LoVo (cell line): Measurements from ENCODE around the gene HECTD4.
"Not testable (repeated sequence)": the region's sequence is repeated elsewhere in the genome, so short reads cannot be mapped to it uniquely, and the experiment has no call there.

Source experiments
- DNase-seq: peaks from one replicate; pipeline ENCODE4 v3.0.0-alpha.2; 2016; ENCODE audit warnings: low spot score

Gene HECTD4

DNA sequence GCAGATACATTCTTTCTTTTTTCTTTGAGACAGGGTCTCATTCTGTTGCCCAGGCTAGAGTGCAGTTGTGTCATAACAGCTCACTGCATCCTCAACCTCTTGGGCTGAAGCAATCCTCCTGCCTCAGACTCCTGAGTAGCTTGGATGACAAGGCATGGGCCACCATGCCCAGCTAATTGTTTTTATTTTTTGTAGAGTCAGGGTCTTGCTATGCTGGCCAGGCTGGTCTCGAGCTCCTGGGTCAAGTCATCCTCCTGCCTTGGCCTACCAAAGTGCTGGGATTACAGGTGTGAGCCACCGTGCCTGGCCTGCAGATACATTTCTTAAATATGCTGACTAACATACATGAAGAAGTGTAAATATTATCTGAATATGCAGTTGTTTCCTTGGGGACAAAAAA, 115.8 kb downstream of the HECTD4 start:
- DNase-seq = no peak

DNA sequence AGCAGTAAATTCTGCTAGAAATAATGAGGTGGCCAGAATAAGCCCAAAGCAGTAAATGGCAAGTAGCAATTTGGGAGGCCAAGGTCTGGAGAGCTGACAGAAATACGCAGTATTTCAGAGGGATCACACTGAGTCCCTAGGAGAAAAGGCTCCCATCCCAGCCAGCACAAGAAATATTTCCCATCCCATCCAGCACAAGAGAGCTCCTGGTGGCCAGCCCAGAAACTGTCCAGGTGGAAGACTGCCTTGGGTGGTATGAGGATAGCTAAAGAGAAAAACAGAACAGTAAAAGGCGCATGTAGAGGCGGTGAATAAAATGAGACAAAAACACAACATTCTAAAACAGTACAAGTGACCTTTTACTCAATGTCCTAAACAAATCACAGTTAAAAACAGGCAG, 120.7 kb downstream of the HECTD4 start:
- DNase-seq = no peak

DNA sequence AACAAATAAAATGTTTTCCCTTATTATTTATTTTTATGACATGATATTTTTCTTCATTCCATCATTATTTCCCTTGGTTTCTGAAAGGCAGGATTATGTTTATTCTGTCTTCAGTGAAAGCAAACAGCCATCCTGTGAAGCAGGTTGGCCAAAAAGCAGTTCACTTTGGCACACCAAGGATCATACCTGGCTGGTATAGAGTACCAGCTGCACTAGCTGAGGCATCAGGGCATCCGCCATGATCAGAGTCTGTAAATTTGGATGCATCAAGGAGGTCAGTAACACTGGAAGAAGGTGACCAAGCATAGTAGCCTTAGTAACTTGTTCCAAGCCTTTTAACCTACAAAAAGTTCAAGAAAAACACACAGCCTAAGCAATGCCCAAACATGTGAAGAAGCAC, 123.3 kb downstream of the HECTD4 start:
- DNase-seq = no peak

DNA sequence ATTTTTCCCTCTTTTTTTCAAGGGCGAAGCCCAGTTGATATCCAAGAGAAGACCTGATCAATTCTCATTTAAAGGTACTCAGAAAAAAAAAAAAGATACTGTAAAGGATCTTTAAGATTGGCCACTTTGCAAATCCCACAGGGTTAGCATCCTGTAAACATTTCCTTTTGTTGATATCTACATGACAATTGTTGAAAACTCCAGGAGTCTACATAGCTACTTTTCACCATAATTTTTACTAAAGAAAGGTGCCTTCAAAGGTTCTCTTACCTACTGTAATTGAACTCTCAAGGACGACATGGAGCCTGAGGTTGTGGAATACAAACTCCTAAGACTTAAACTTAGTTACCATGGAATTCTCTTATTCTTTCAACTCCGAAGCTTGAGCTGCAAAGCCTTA, 125.5 kb downstream of the HECTD4 start:
- DNase-seq = no peak

DNA sequence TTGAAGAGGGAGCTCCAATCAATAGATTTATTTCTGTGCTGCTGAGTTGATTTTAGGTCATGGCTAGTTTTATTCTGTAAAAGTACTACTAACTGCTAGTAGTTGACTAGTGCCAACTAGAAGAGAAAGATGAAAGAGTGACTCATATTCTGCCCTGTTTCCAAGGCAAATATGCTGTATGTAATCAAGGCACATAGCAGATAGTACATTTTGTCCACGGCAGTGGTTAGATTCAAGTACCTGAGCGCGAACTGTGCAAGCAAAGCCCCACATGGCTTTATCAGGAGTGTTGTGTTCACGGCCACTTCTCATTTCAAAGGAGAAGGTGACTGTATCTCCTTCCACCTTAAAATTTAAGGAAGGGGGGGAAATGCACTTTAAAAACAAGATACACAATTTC, 130.0 kb downstream of the HECTD4 start:
- DNase-seq = no peak

DNA sequence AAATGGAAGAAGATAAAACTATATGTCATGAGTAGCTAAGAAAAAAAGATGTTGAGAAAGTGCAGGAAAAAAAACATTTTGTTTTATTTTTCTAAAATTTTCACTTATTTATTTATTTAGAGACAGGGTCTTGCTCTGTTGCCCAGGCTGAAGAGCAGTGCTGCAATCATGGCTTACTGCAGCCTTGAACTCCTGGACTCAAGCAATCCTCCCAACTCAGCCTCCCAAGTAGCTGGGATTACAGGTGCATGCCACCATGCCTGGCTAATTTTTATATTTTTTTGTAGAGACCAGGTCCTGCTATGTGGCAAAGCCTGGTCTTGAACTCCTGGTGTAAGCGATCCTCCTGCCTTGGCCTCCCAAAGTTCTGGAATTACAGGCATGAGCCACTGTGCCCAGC, 137.3 kb downstream of the HECTD4 start:
- DNase-seq = not testable (repeated sequence)

DNA sequence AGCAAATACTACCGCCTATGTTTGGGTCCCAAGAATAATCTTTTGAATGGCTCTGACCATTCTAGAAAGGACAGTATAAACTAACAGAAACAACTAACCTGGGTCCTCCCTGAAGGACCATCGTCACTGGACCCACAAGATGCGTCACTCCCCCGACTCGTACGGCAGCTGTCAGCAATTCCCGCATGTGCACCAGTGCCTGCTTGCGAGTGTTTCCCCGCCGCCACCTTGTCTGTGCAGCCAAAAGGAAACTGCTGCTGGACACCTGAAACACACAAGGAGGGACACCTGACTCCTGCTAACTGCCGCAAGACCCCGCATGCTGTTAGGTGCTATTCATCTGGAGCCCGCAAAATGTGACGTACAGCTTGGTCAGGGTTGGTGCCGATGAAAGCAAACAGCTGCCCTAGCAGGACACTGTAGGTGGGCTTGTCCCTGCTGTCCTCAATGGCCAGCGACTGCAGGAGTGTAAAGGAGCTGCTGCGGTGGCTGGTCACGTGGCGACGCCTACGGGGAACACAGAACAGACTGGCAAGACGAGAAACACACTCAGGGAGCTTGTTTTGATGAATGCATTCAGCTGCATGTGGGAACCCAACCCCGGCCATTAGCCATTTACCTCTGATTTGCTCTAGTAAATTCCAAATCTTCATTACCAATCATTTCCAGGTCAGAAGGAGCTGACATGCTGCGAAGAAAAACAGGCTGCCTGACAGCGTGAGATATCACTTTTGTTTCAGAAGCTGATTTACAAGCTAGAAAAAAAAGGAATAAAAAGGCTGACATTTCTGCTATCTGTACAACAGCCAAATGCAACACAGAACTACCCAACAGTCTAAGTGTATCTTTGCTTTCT, 138.7 kb downstream of the HECTD4 start:
- no peak for DNase-seq

DNA sequence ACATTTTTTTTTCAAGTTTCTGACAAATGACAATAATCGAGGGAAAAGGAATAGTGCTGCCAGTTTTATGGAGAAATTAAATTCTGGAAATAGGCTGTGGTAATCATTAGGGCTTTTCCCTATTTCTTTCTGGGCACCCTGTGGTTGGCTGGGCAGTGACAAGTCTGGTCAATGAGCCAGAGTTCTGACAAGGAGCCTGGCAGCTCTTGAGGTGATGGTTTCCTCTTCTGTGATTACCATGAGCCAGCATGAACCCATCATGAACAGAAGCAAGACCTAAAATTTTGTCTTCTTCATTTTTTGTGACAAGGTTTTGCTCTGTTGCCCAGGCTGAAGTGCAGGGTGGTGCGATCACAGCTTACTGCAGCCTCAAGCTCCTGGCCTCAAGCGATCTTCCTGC, 141.1 kb downstream of the HECTD4 start:
- no peak for DNase-seq

DNA sequence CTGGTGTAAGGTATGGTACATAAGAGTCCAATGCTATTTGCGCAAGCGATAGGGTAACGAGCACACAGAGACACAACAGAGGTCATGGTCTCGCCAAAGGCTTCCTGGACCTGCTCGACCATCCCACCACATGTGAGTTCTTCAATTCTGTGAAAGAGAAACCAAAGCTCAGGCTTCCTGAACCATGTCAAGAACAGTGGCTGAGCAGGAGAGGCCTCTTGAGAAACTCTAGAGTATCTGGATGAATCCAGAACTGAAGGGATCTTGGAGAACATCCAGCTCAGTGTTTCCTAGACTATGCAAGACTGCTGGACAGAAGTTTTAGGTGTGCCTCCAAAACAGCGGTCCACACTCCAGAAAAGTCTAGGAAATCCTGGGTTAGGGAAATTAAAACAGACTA, 142.3 kb downstream of the HECTD4 start:
- DNase-seq = no peak

DNA sequence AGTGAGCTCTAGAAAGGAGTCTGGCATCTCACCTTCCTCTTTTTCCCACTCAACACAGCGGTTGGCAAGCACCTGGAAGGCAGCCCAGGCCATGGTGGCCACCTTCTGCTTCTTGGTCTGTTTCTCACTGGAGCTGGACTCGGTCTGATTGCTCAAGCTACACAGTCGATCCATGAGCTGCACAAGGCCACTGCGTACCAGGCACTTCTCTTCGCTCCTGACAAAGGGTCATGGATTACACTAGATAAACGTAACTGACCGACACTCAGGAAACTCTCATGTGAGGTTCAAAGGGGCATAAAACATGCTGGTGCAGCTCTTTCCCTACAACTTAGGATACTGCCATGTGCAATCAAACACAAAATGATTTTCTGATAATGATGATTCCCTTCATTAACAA, 143.2 kb downstream of the HECTD4 start:
- no peak for DNase-seq

DNA sequence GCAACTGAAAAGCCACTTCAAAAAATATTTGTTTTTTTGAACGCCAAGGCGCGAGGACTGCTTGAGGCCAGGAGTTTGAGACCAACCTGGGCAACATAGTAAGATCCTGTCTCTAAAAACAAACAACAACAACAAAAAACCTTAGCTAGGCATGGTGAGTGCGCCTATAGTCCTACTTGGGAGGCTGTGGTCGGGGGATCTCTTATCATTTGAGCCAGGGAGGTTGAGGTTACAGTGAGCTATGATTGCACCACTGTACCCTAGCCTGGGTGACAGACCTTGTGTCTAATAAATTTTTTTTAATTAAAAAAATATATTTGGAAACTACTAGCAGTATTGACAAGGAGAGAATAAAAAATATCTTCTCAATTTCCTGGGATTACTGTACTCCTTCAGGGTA, 143.8 kb downstream of the HECTD4 start:
- no peak for DNase-seq

DNA sequence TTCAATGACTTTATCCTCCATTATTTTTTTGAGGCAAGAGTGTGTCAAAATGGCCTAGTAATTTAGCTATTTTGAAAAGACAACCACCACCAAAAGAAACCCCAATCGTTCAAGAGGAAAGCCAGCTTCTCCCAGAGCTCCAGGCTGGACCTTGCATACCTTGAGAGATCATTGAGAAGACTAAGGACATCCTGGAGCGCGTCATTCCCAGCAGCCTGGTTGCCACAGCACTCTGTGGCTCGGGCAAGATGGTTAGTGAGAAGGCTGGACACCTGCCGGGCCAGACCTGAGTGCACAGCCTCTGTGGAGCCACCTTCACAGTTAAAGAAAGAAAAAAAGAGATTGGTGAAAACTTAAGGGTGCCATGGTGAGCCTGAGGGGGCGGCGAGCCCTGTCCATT, 145.4 kb downstream of the HECTD4 start:
- no peak for DNase-seq

DNA sequence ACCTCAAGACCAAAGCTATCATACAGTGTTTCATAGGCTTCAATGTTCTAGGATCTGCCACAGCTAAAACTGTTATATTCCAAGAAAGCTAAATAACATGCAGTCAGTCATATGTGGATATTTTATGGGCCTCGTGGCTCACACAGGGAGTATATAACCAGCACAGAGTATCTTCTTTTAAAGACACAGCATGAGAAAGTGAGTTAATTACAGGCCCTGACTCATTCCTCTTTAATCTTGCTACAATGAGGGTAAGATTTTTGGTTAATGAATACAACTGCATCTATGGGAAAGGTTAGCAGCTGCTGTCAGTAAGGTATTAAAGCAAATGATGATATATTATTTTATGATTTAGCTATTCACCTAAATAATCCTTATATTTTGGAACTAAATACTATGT, 145.8 kb downstream of the HECTD4 start:
- no peak for DNase-seq

DNA sequence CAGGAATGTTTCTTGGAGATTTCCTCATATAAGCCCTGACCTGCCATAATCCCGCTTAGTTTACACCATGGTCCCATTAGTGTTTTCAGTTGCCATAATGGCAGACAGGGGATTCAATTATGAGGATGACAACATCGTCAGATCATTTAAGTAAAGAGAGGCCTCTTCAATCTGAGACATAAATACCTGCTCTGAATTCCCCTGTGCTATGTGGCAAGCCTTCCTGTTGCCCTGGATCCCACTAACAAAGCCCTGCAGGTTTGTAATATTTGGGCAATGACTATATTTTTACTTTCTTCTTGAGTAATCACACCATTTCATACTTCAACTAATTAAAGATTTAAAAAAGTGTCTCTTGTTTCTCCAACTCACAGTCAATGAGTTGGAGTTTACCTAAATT, 147.9 kb downstream of the HECTD4 start:
- DNase-seq = no peak

DNA sequence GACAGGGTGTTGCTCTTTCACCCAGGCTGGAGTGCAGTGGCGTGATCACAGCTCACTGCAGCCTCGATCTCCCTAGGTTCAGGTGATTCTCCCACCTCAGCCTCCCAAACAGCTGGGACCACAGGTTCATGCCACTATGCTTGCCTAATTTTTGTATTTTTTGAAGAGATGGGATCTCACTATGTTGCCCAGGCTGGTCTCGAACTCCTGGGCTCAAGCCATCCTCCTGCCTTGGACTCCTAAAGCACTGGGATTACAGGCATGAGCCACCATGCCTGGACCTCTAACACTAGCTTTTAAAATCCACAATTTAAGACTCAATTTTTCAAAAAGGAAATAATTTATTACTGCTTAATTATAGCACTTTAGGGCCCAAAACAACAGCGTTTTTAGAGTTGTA, 149.0 kb downstream of the HECTD4 start:
- no peak for DNase-seq

DNA sequence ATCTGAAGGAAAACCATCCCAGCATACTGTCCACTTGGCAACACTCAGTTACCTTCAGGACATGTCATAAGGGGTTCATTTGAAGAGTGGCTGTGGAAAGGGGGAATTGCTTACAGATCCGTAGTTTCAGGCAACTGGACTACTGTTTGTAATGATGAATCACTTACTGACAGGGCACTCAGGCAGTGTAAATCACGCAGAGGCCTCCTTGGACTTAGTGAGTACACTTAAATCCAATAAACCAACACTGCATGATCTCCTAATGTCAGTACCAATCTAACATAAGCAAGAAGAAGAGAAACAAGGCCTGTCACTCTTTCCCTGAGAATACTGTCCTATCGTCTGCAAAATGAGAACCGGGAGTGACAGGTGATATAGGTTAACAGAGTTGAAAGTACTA, 152.1 kb downstream of the HECTD4 start:
- no peak for DNase-seq

DNA sequence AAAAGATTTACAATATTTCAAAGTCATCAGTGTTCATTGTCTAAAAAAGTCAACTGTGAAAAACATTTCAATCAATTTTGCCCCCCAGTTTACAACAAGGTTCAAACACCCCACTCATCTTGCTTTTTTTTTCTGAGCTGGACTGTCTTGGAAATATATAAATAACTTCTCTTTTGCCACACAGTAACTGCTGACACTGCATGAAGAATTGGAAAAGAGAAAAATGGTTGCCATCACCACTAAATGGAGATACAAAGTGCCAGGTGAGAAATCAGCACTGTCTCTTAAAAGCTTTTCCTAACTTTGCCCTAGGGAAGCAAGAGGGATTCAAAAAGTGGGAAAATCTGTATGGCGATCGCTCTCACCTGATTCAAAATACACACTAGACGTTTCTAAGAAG, 155.5 kb downstream of the HECTD4 start:
- DNase-seq = no peak

DNA sequence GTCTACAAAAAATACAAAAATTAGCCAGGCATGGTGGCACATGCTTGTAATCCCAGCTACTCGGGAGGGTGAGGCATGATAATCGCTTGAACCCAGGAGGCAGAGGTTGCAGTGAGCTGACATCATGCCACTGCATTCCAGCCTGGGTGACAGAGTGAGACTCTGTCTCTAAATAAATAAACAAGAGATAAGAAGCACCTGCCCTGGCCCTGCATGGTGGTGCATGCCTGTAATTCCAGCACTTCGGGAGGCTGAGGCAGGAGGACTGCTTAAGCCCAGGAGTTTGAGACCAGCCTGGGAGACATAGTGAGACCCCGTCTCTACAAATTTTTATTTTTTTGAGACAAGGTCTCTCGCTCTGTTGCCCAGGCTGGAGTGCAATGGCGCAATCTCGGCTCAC, 161.6 kb downstream of the HECTD4 start:
- DNase-seq = not testable (repeated sequence)

DNA sequence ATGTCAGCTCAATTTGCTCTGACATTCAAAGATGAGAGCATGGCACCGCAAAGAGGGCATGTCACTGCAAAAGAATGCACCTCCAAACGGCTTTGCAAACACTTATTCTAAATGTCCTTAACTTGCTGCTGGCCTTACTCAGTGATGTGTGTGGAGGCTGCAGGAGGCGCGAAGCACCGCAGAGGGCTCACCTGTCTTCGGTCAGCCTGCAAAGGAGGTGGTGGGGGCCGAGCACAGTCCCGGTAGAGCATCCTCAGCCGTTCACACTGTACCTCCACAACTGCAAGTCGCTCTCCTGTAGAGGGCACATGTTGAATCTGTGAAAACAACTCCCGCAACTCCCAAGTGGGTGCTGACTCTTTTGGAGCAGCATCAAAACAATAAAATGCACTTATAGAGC, 163.0 kb downstream of the HECTD4 start:
- DNase-seq = no peak

DNA sequence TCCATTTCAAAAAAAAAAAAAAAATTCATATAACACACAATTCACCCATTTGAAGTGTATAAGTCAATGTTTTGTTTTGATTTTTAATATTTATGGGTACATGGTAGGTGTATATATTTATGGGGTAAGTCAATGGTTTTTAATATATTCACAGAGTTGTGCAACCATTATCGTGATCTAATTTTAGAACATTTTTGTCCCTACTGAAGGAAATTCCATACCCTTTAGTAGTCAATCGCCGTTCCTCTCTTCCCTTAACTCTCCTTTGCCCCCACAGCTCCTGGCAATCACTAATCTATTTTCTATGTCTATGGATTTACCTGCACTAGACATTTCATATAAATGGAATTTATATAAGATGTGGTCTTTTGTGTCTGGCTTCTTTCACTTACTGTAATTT, 164.1 kb downstream of the HECTD4 start:
- no peak for DNase-seq

DNA sequence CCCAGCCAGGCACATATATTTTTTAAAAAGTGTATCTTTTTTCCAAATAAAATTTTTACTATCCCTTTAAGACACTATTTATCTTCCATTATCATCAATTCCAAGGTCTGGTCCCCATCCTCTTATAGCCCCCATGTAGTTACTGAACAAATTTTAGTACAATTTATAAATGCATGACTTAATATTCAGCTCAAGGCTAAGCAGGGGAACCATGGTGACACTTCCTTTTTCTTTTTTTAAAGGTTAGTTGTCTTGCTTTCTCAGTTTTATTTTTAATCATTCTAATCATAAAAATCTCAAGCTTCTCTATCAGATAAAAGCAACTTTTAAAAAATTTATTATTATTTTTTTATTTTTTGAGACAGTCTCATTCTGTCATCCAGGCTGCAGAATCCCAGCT, 164.6 kb downstream of the HECTD4 start:
- no peak for DNase-seq

DNA sequence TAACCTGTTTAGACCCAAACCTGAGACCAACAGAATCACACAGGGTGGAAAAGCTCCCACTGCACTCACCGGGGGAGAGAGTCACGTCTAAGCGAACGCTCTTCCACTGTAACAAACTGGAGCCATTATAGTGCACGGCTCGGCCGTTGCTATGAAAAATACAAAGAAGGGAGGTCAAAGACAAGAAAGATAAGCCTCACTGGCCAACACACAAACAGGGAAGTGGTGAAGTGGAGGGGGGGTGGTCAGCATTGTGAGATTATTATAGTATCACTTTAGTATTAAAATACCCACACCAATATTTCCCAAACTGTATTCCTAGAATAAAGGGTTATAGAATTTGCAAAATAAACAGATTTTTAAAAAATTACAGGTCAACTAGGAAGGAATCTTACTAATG, 166.0 kb downstream of the HECTD4 start:
- no peak for DNase-seq

DNA sequence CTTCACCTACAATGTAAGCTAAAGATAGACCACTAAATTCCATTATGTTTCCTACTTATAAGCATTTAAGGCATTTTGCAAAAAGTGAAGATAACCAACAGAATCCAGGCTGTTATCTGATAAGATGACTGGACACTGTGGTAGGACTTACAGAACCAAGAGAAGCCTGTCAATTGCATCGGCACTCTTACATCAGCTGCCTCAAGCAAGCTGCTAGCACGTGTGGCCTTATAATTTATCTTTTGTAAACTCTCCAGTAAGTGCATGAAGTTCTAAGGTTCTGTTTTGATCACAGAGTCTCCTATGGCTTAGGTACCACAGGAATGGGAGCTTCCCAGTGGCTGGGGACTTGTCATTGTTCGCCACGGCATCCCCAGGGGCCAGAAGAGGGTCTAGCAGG, 168.2 kb downstream of the HECTD4 start:
- no peak for DNase-seq

DNA sequence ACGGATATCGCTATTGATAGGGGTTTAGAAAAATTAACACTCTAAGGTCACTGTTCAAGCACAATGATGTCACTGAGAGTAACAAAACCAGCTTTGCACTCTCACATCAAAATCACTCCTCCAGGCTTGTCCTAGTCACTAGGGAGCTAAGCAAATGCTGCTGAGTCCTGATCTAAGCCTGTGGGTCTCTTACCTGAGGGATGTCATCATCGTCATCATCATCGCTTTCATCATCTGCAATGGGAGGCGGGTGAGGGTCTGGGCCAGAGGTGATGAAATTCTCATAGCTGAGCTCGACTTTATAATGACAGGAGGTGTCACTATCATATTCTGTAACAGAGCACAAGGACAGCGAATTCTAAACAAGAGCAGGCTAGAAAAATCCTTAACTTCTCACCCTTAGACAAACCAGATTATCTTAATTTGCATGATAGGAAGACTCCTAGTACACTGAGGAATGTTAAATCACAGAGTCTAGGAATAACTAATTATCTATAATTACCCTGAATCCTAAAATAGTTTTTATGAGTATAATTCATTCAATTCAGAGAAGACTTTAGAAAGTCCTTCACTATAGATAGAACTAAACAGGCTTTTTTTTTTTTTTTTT, 173.8 kb downstream of the HECTD4 start:
- DNase-seq = no peak
